Erythroblast (primary cell): Measurements from ENCODE around the gene ZNF641.
"Not testable (repeated sequence)": the region's sequence is repeated elsewhere in the genome, so short reads cannot be mapped to it uniquely, and the experiment has no call there.

Experiments
- DNase-seq, 2 experiments: peaks; one replicate each; lab custom pipeline; 2025; lab: John Stamatoyannopoulos, UW
- GATA1 ChIP-seq: IDR thresholded peaks from 2 replicates; pipeline ENCODE4 v1.6.1; 2011; ENCODE audit warnings: low read depth, mild to moderate bottlenecking, control low read depth, low read length, moderate library complexity
- POLR2A ChIP-seq: IDR thresholded peaks from 2 replicates; pipeline ENCODE4 v1.6.1; 2011; ENCODE audit warnings: mild to moderate bottlenecking, low read length

Gene ZNF641

GRCh38 chr12:48351022-48351708 is 446 bp upstream of the ZNF641 start:
- TF ChIP-seq GATA1 (no peak), POLR2A (no peak)
- DNase-seq = no peak

- TF ChIP-seq GATA1 = no peak
- no peak for TF ChIP-seq POLR2A
- DNase-seq = no peak
These were observed 1.2 kb downstream of the ZNF641 start for GRCh38 chr12:48349471-48349870.

DNA sequence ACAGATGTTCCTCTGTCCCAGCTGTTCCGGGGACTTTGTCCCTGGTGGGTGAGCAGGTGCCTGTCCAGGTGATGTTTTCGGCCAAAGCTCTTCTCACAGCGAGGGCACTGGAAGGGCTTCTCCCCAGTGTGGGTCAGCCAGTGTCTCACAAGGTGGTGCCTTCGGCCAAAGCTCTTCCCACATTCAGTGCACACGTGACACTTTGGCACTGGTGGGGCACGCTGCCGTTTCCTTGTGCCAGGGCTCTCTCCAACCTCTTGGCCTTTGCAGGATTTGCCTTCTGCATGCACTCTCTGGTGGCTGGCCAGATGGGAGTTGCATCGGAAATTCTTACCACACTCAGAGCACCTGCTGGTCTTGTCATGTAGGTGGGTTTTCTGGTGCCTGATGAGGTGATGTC is 7.7 kb downstream of the ZNF641 start:
- no peak for TF ChIP-seq GATA1
- no peak for TF ChIP-seq POLR2A
- no peak for DNase-seq

DNA sequence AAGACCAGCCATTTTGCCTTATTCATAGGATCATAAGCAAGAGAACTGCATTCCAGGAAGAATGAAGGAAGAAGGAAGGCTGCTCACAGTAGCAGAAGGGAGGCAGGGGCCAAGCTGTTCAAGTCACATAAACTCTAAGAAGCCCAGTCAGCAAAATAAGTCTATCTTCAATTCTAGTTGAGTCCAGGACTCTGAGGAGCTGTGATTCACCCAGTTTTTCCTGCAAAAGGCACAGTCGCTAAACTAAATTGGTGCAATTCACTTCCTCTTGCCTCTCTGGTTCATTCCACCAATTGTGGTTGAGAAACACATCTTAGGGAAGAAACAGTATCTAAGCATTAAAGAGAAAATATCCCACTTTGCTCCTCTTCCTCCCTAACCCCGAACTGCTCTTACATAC is 9.8 kb downstream of the ZNF641 start:
- DNase-seq = no peak
- no peak for TF ChIP-seq POLR2A
- TF ChIP-seq GATA1 = no peak

- no peak for DNase-seq
- no peak for TF ChIP-seq GATA1
- TF ChIP-seq POLR2A = no peak
These were observed 11.1 kb downstream of the ZNF641 start for GRCh38 chr12:48339442-48340117.

DNA sequence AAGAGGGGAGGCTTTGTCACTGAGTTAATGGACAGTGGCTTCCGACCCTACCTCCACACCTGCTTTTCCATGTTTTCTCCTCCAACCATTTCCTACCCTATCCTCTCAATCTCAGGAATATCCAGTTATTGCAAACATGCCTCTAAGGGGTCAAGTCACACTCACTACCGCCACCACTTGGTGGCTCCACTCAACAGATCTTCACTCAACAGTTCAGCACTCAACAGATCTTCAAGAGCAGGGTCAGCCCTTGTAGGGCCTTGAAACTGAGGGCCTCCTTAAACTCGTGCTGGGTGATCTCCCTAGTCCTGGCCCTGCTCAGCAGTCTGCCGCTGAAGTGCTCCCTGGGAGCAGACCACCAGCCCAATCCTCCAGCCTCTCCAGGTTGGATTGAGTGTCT is 14.2 kb downstream of the ZNF641 start:
- no peak for TF ChIP-seq GATA1
- no peak for TF ChIP-seq POLR2A

GRCh38 chr12:48336061-48336460 is 14.7 kb downstream of the ZNF641 start:
- DNase-seq = no peak
- TF ChIP-seq POLR2A = peak; percentile 30
- no peak for TF ChIP-seq GATA1

More for the DNA sequence above, 14.2 kb downstream of the ZNF641 start:
- peak; percentile 9 to 27 for DNase-seq

GRCh38 chr12:48334808-48335207 is 15.9 kb downstream of the ZNF641 start:
- no peak for DNase-seq
- TF ChIP-seq GATA1 = no peak
- no peak for TF ChIP-seq POLR2A

- DNase-seq = not testable (repeated sequence)
These were observed 17.0 kb downstream of the ZNF641 start for GRCh38 chr12:48333680-48334079.

DNA sequence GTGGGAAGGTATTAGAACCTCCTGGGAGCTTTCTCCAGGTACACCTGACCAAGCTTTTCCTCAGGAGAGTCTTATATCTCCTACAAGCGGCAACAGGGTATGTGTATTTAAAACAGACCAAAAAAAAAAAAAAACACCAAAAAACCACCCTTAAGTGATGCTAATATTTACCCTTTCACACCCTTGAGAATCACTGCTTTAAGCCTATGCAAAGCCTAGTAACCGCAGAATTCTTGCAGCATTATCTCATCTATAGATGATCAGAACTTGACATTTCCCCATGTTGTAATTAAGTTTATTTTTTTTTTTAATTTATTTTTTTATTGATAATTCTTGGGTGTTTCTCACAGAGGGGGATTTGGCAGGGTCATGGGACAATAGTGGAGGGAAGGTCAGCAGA is 19.3 kb downstream of the ZNF641 start:
- no peak for TF ChIP-seq POLR2A
- TF ChIP-seq GATA1 = no peak
- DNase-seq = no peak

DNA sequence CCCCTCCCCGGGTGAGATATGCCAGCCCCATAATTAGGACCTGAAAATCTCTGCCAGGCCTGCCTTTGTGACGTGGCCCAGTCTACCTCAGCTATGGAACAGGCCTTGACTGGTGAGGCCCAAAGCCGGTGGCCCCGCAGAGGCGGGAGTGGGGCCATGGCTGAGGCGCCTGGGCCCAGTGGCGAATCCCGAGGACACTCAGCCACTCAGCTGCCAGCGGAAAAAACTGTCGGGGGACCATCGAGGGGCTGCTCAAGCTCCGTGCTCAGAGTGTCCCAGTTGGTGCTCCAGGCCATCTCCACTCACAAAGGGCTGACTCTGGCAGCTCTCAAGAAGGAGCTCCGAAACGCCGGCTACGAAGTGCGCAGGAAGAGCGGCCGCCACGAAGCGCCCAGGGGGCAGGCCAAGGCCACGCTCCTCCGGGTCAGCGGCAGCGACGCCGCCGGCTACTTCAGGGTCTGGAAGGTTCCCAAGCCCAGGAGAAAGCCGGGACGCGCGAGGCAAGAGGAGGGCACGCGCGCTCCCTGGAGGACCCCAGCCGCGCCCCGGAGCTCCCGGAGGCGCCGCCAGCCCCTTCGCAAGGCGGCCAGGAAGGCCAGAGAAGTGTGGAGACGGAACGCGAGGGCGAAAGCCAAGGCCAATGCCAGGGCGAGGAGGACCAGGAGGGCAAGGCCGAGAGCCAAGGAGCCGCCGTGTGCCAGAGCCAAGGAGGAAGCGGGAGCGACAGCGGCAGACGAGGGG is 21.4 kb downstream of the ZNF641 start:
- no peak for DNase-seq
- TF ChIP-seq POLR2A (no peak), GATA1 (no peak)

- TF ChIP-seq POLR2A (no peak), GATA1 (no peak)
- DNase-seq = no peak
These were observed 34.2 kb downstream of the ZNF641 start for GRCh38 chr12:48316491-48316890.

DNA sequence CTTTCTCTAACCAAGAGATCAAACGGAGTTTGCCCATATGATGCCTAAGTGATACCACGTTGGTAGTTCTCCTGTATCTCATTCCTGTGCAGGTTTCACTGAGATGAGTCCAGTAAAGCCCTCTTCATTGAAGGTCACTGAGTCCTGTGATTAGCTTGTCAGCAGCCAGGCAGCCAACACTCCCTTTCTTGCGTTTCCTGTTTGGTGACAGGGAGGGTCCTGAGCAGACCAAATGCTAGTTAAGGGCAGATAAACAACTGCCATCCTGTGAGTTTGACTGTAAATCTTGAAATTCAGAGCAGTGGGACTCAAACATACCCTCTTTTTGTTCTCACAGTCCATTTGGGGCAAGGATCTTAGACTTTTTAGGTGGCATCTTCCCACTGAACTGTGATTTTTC is 39.4 kb downstream of the ZNF641 start:
- DNase-seq = no peak
- no peak for TF ChIP-seq GATA1
- TF ChIP-seq POLR2A = no peak

GRCh38 chr12:48307269-48307668 is 43.5 kb downstream of the ZNF641 start:
- no peak for DNase-seq
- TF ChIP-seq POLR2A (no peak), GATA1 (no peak)
